ENCODE data around the gene FXYD3.

DNA sequence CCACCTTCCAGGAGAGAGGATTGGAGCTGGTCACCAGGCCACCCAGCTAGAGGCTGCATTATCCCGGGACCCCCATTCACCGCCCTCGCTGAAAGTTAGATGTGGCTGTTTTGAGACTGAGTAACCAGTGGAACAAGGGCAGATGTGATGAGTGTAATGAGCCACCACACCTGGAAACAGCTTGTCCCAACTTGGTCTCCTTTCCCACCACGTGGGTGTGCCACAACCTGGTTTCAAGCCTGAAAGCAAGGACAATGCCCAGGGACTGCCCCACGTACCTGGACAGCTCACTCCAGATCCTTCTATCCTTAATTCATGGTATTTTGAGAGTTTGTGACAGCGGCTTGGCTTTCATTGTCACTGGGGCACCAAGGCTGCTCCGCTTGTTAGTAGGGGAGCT is 12.2 kb downstream of the FXYD3 start:
- TF ChIP-seq, protein P1, sequence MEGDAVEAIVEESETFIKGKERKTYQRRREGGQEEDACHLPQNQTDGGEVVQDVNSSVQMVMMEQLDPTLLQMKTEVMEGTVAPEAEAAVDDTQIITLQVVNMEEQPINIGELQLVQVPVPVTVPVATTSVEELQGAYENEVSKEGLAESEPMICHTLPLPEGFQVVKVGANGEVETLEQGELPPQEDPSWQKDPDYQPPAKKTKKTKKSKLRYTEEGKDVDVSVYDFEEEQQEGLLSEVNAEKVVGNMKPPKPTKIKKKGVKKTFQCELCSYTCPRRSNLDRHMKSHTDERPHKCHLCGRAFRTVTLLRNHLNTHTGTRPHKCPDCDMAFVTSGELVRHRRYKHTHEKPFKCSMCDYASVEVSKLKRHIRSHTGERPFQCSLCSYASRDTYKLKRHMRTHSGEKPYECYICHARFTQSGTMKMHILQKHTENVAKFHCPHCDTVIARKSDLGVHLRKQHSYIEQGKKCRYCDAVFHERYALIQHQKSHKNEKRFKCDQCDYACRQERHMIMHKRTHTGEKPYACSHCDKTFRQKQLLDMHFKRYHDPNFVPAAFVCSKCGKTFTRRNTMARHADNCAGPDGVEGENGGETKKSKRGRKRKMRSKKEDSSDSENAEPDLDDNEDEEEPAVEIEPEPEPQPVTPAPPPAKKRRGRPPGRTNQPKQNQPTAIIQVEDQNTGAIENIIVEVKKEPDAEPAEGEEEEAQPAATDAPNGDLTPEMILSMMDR (optimal IDR thresholded peaks at IDR 0.05 in 1 of 3, IDR thresholded peaks at IDR 0.05 in 1 of 3, conservative IDR thresholded peaks at IDR 0.05 in 1 of 3; ENCODE audit: extremely low read depth in 1 of 3, insufficient read depth in 2 of 3, low read length in 3 of 3): peak in 1 of 3 experiments; percentile 21
- TF ChIP-seq EZH2 (IDR thresholded peaks at IDR 0.05; ENCODE audit: low read length): no peak

All from keratinocyte (primary cell).